AG04450 (cell line): ENCODE data around the gene GYG2. TPM values are rescaled to one million over a fixed set of nuclear protein-coding genes. Genes with fewer than 3 reads are reported as not detected.
"Not testable (repeated sequence)": the region's sequence is repeated elsewhere in the genome, so short reads cannot be mapped to it uniquely, and the experiment has no call there.

ENCODE experiments used
- CTCF ChIA-PET: fragments of 300-600, 350-600 bp; formaldehyde crosslinking; extraction: SDS; loops from one replicate; lab custom pipeline; 2022; ENCODE audit warnings: antibody characterized with exemption, inconsistent platforms; lab: Charles Lee
- POLR2A ChIA-PET: fragments of 350-600 bp; formaldehyde crosslinking; extraction: SDS; loops from one replicate; lab custom pipeline; 2021; ENCODE audit warnings: antibody characterized with exemption, inconsistent platforms; lab: Yijun Ruan, JAX
- DNase-seq: peaks from one replicate; pipeline ENCODE4 v3.0.0-alpha.2; 2011; ENCODE audit warnings: low read depth, low spot score
- H3K27ac ChIP-seq: one replicate; pipeline ENCODE4 v1.5.1; 2012; ENCODE audit warnings: low read depth, low read length, control low read depth
- H3K27me3 ChIP-seq: one replicate; pipeline ENCODE4 v1.6.0; 2012; ENCODE audit warnings: low read length; ENCODE audit not compliant: control insufficient read depth, insufficient read depth
- H3K4me3 ChIP-seq: 2 replicates; pipeline ENCODE4 v1.5.1; 2011; ENCODE audit warnings: mild to moderate bottlenecking, low read depth, low read length, control low read depth
- H3K9me3 ChIP-seq: 2 replicates; pipeline ENCODE4 v1.5.1; 2012; ENCODE audit warnings: low read length; ENCODE audit not compliant: control insufficient read depth, insufficient read depth
- CTCF ChIP-seq: IDR thresholded peaks from 2 replicates; pipeline ENCODE4 v1.5.1; 2011; ENCODE audit warnings: low read depth, low read length, control low read depth, inconsistent platforms
- polyA plus RNA-seq: library from polyadenylated mRNA; depleted of rRNA; stranded (reverse); fragments of >200 nt; gene quantifications from 2 replicates; pipeline ENCODE4 v1.2.3, GENCODE V29; 2011

GYG2 gene
- polyA plus RNA-seq, 1 experiment = 19.6 TPM

GRCh38 chrX:2894885-2895292 is 66.2 kb downstream of the GYG2 start:
- DNase-seq = peak; percentile 4
- H3K27me3 ChIP-seq = no peaks in the 10 kb centered on the region
- H3K4me3 ChIP-seq = no peak overlapping the region
- no peak overlapping the region for H3K27ac ChIP-seq
- H3K9me3 ChIP-seq = no peaks in the 10 kb centered on the region
- CTCF ChIA-PET = no interaction called here
- POLR2A ChIA-PET = no interaction called here
- no peak for TF ChIP-seq CTCF

GRCh38 chrX:2897311-2897689 is 68.6 kb downstream of the GYG2 start:
- DNase-seq = no peak
- no peak overlapping the region for H3K4me3 ChIP-seq
- H3K27ac ChIP-seq = no peak overlapping the region
- no peaks in the 10 kb centered on the region for H3K9me3 ChIP-seq
- ChIA-PET POLR2A (no interaction called here), CTCF (no interaction called here)
- no peaks in the 10 kb centered on the region for H3K27me3 ChIP-seq
- no peak for TF ChIP-seq CTCF

- H3K9me3 ChIP-seq, POLR2A ChIA-PET, DNase-seq, H3K27ac ChIP-seq, H3K4me3 ChIP-seq, CTCF ChIA-PET, H3K27me3 ChIP-seq: not testable (repeated sequence)
These were observed 69.2 kb downstream of the GYG2 start for GRCh38 chrX:2897690-2898623.

- CTCF ChIA-PET = no interaction called here
- Histone ChIP-seq H3K4me3 (no peak overlapping the region), H3K27me3 (no peaks in the 10 kb centered on the region), H3K27ac (no peak overlapping the region), H3K9me3 (no peaks in the 10 kb centered on the region)
- TF ChIP-seq CTCF = no peak
- POLR2A ChIA-PET = no interaction called here
- no peak for DNase-seq
These were observed 70.2 kb downstream of the GYG2 start for GRCh38 chrX:2898846-2899512.

GRCh38 chrX:2901367-2902036 is 72.8 kb downstream of the GYG2 start:
- Histone ChIP-seq H3K4me3 (no peak overlapping the region), H3K27ac (no peak overlapping the region), H3K27me3 (no peaks in the 10 kb centered on the region), H3K9me3 (no peaks in the 10 kb centered on the region)
- DNase-seq = peak; percentile 15
- TF ChIP-seq CTCF = no peak
- ChIA-PET CTCF (no interaction called here), POLR2A (no interaction called here)
